GM18508 (cell line): Measurements from ENCODE around the gene PON2.
"Not testable (repeated sequence)": the region's sequence is repeated elsewhere in the genome, so short reads cannot be mapped to it uniquely, and the experiment has no call there.

Experiments
- ATAC-seq: cut with Tn5 transposase; IDR thresholded peaks from one replicate; pipeline ENCODE4 v1.9.1; 2021; ENCODE audit warnings: moderate number of reproducible peaks; ENCODE audit not compliant: insufficient read depth, unreplicated experiment

The PON2 gene

GRCh38 chr7:95434557-95435421 lies at the start of gene PON2:
PON2 (minus strand) TSS chr7:95435028; CDS start chr7:95434951, 77 bp downstream.
- peak; percentile 91 for ATAC-seq

GRCh38 chr7:95482424-95482823 lies 47.6 kb upstream of the PON2 start:
- ATAC-seq = no peak

- ATAC-seq = no peak
Measured at GRCh38 chr7:95481271-95482165, 46.7 kb upstream of the PON2 start.

GRCh38 chr7:95479992-95480624 lies 45.3 kb upstream of the PON2 start:
- peak; percentile 66 for ATAC-seq

GRCh38 chr7:95478272-95479037 lies 43.6 kb upstream of the PON2 start:
- ATAC-seq = no peak

GRCh38 chr7:95476904-95477594 lies 42.2 kb upstream of the PON2 start:
- ATAC-seq = no peak

- ATAC-seq = no peak
Measured at GRCh38 chr7:95476072-95476847, 41.4 kb upstream of the PON2 start.

- ATAC-seq = no peak
Measured at GRCh38 chr7:95473276-95473985, 38.6 kb upstream of the PON2 start.

- no peak for ATAC-seq
Measured at GRCh38 chr7:95472581-95473161, 37.8 kb upstream of the PON2 start.

- no peak for ATAC-seq
Measured at GRCh38 chr7:95471071-95471470, 36.2 kb upstream of the PON2 start.

- peak; percentile 97 for ATAC-seq
Measured at GRCh38 chr7:95470452-95470851, 35.6 kb upstream of the PON2 start.

- ATAC-seq = no peak
Measured at GRCh38 chr7:95469848-95470247, 35.0 kb upstream of the PON2 start.

- ATAC-seq = no peak
Measured at GRCh38 chr7:95469187-95469586, 34.4 kb upstream of the PON2 start.

GRCh38 chr7:95467912-95468607 lies 33.2 kb upstream of the PON2 start:
- ATAC-seq = no peak

- ATAC-seq = not testable (repeated sequence)
Measured at GRCh38 chr7:95460653-95461052, 25.8 kb upstream of the PON2 start.

- no peak for ATAC-seq
Measured at GRCh38 chr7:95457947-95458346, 23.1 kb upstream of the PON2 start.

- no peak for ATAC-seq
Measured at GRCh38 chr7:95454438-95455045, 19.7 kb upstream of the PON2 start.
